Astrocyte (in vitro differentiated cells and primary cell): ENCODE measurements around the gene SEMA4G. TPM values are rescaled to one million over a fixed set of nuclear protein-coding genes. Genes with fewer than 3 reads are reported as not detected.

ENCODE experiments used
- DNase-seq: peaks from one replicate; pipeline ENCODE4 v3.0.0-alpha.2; 2010; ENCODE audit warnings: low read depth
- FAIRE-seq: peaks from 2 replicates; lab custom pipeline; 2011; peaks lifted over from hg19 to GRCh38; lab: Jason Lieb, UNC
- H2AFZ ChIP-seq: 2 replicates; pipeline ENCODE4 v1.6.0; 2012; ENCODE audit warnings: low read depth, low read length, inconsistent platforms
- H3K27ac ChIP-seq: 2 replicates; pipeline ENCODE4 v1.5.1; 2011; ENCODE audit warnings: low read depth, low read length, inconsistent platforms
- H3K27me3 ChIP-seq: 2 replicates; pipeline ENCODE4 v1.6.0; 2011; ENCODE audit warnings: low read length, inconsistent platforms; ENCODE audit not compliant: insufficient read depth
- H3K36me3 ChIP-seq: 2 replicates; pipeline ENCODE4 v1.5.1; 2011; ENCODE audit warnings: low read length, inconsistent platforms; ENCODE audit not compliant: insufficient read depth
- H3K4me1 ChIP-seq: 2 replicates; pipeline ENCODE4 v1.5.1; 2011; ENCODE audit warnings: low read length, inconsistent platforms; ENCODE audit not compliant: insufficient read depth
- H3K4me2 ChIP-seq: 2 replicates; pipeline ENCODE4 v1.6.0; 2012; ENCODE audit warnings: low read length, inconsistent platforms
- H3K4me3 ChIP-seq: 2 replicates; pipeline ENCODE4 v1.5.1; 2011; ENCODE audit warnings: low read depth, mild to moderate bottlenecking, low read length, inconsistent platforms; ENCODE audit not compliant: insufficient read depth
- H3K79me2 ChIP-seq: 2 replicates; pipeline ENCODE4 v1.6.0; 2012; ENCODE audit warnings: mild to moderate bottlenecking, low read length, inconsistent platforms; ENCODE audit not compliant: insufficient read depth
- H3K9ac ChIP-seq: 2 replicates; pipeline ENCODE4 v1.6.0; 2012; ENCODE audit warnings: mild to moderate bottlenecking, low read length, inconsistent platforms
- H3K9me3 ChIP-seq: 2 replicates; pipeline ENCODE4 v1.5.1; 2012; ENCODE audit warnings: low read depth, mild to moderate bottlenecking, low read length, inconsistent platforms; ENCODE audit not compliant: insufficient read depth
- H4K20me1 ChIP-seq: 2 replicates; pipeline ENCODE4 v1.6.0; 2012; ENCODE audit warnings: low read length, inconsistent platforms; ENCODE audit not compliant: insufficient read depth
- H3K27ac Mint-ChIP-seq: one replicate; pipeline ENCODE4 v1.8.0; 2021; ENCODE audit warnings: mild to moderate bottlenecking, mixed read lengths; ENCODE audit not compliant: unreplicated experiment
- H3K27me3 Mint-ChIP-seq: one replicate; pipeline ENCODE4 v1.8.0; 2021; ENCODE audit warnings: low read depth, mixed read lengths; ENCODE audit not compliant: unreplicated experiment
- H3K36me3 Mint-ChIP-seq: one replicate; pipeline ENCODE4 v1.8.0; 2021; ENCODE audit warnings: low read depth, mixed read lengths; ENCODE audit not compliant: unreplicated experiment
- H3K4me1 Mint-ChIP-seq: one replicate; pipeline ENCODE4 v1.8.0; 2021; ENCODE audit warnings: low read depth, mixed read lengths; ENCODE audit not compliant: unreplicated experiment
- H3K4me3 Mint-ChIP-seq: one replicate; pipeline ENCODE4 v1.8.0; 2021; ENCODE audit warnings: mild to moderate bottlenecking, moderate library complexity, mixed read lengths; ENCODE audit not compliant: unreplicated experiment
- H3K9me3 Mint-ChIP-seq: one replicate; pipeline ENCODE4 v1.8.0; 2021; ENCODE audit warnings: mild to moderate bottlenecking, mixed read lengths; ENCODE audit not compliant: unreplicated experiment
- CTCF ChIP-seq: IDR thresholded peaks from 2 replicates; pipeline ENCODE4 v1.5.1; 2011; ENCODE audit warnings: low read depth, mild to moderate bottlenecking, inconsistent platforms, low read length, moderate library complexity; ENCODE audit not compliant: insufficient read depth
- EZH2 ChIP-seq: IDR thresholded peaks from 2 replicates; pipeline ENCODE4 v1.6.1; 2012; ENCODE audit warnings: mild to moderate bottlenecking, low read length, inconsistent platforms; ENCODE audit not compliant: insufficient read depth
- total RNA-seq: library from RNA; stranded (reverse); gene quantifications from 2 replicates; pipeline ENCODE4 v1.2.1, GENCODE V29; 2021

Gene SEMA4G
- total RNA-seq, 1 donor from 2014 or later: 5.9 TPM

GRCh38 chr10:100998991-100999741 is 29.9 kb downstream of the SEMA4G start:
- Histone ChIP-seq H3K27me3 (no peaks in the 10 kb centered on the region), H3K4me2 (peak overlapping the region; percentile 93), H3K9me3 (no peaks in the 10 kb centered on the region), H4K20me1 (peaks cover 33% of the 10 kb centered on the region), H2AFZ (peak overlapping the region; percentile 45), H3K79me2 (peaks cover 50% of the 10 kb centered on the region), H3K4me3 (peak overlapping the region; percentile 89), H3K36me3 (peaks cover 6% of the 10 kb centered on the region), H3K9ac (peak overlapping the region; percentile 94), H3K4me1 (peaks cover 36% of the 10 kb centered on the region), H3K27ac (peak overlapping the region; percentile 94)
- H3K4me1 Mint-ChIP-seq: peaks cover 13% of the 10 kb centered on the region
- FAIRE-seq: no peak
- peak overlapping the region; percentile 88 for H3K4me3 Mint-ChIP-seq
- H3K27ac Mint-ChIP-seq: peak overlapping the region; percentile 91
- peak; percentile 54 for DNase-seq
- H3K36me3 Mint-ChIP-seq: peaks cover 6% of the 10 kb centered on the region
- peaks cover 4% of the 10 kb centered on the region for H3K9me3 Mint-ChIP-seq
- H3K27me3 Mint-ChIP-seq: no peaks in the 10 kb centered on the region
- TF ChIP-seq EZH2 (no peak), CTCF (peak; percentile 46)

DNA sequence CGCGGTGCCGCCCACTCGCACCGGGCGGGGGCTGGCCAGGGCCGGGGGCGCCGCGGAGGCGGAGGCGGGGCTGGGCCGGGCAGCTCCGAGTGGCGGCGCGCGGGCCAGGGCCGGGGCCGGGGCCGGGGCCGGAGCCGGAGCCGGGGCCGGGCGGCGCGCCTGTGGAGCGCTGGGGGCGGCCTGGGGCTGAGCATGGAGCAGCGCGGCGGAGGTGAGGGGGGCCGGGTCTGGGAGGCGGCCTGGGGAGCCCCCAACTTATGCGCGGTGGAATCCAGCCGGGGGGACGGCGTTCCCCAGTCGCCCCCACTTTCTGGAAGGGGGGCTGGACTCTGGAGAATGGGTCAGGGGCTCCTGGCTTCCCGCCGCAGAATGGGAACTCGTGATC is 30.4 kb downstream of the SEMA4G start, which contains the start of gene LZTS2:
Gene LZTS2, plus strand, starts transcription at position 67 of the 385 bp plus-strand sequence. CDS start 2,731 bp downstream, outside the sequence.
- peak within 1 kb of the TSS; percentile 91 for H3K27ac Mint-ChIP-seq
- H2AFZ ChIP-seq: peak within 1 kb of the TSS; percentile 84
- H3K9ac ChIP-seq: peak within 1 kb of the TSS; percentile 94
- peaks cover 54% of the 10 kb centered on the region for H3K79me2 ChIP-seq
- H3K27ac ChIP-seq: peak within 1 kb of the TSS; percentile 94
- peaks cover 4% of the 10 kb centered on the region for H3K9me3 Mint-ChIP-seq
- no peaks in the 10 kb centered on the region for H3K9me3 ChIP-seq
- FAIRE-seq: no peak
- H3K36me3 ChIP-seq: peaks cover 6% of the 10 kb centered on the region
- H3K27me3 ChIP-seq: no peaks in the 10 kb centered on the region
- peaks cover 11% of the 10 kb centered on the region for H3K4me1 Mint-ChIP-seq
- H3K4me1 ChIP-seq: peaks cover 36% of the 10 kb centered on the region
- H4K20me1 ChIP-seq: peaks cover 38% of the 10 kb centered on the region
- TF ChIP-seq EZH2 (no peak), CTCF (no peak)
- H3K27me3 Mint-ChIP-seq: no peaks in the 10 kb centered on the region
- H3K4me2 ChIP-seq: peak within 1 kb of the TSS; percentile 93
- H3K36me3 Mint-ChIP-seq: peaks cover under 1% of the 10 kb centered on the region
- H3K4me3 Mint-ChIP-seq: peak within 1 kb of the TSS; percentile 89
- DNase-seq: no peak
- H3K4me3 ChIP-seq: peak within 1 kb of the TSS; percentile 89
